ENCODE results near the gene CST7.
"Not testable (repeated sequence)": the region's sequence is repeated elsewhere in the genome, so short reads cannot be mapped to it uniquely, and the experiment has no call there.

DNA sequence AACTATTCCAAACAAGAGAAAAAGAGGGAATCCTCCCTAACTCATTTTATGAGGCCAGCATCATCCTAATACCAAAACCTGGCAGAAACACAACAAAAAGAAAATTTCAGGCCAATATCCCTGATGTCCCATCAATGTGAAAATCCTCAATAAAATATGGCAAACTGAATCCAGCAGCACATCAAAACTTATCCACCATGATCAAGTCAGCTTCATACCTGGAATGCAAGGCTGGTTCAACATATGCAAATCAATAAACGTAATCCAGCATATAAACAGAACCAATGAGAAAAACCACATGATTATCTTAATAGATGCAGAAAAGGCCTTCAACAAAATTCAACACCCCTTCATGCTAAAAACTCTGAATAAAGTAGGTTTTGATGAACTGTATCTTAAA, 2.7 kb upstream of the CST7 start:
- not testable (repeated sequence) for TF ChIP-seq CTCF (IDR thresholded peaks at IDR 0.05; ENCODE audit: insufficient read depth, low read length); GABPA (IDR thresholded peaks at IDR 0.05; ENCODE audit: low read depth); POLR2AphosphoS5 (IDR thresholded peaks at IDR 0.05; ENCODE audit: low read depth)
